HL-60/S4 treated with retinoic acid at 250 ng/mL for 4 days and 3 days (cell line): ENCODE results near the gene RNF151.

Experiments
- in situ Hi-C: fragments of 300-500 bp; cut with MboI; formaldehyde crosslinking; loops from 2 replicates; pipeline ENCODE4 v1.7.0; 2022; ENCODE audit warnings: low sequenced_read_pairs

Gene RNF151

DNA sequence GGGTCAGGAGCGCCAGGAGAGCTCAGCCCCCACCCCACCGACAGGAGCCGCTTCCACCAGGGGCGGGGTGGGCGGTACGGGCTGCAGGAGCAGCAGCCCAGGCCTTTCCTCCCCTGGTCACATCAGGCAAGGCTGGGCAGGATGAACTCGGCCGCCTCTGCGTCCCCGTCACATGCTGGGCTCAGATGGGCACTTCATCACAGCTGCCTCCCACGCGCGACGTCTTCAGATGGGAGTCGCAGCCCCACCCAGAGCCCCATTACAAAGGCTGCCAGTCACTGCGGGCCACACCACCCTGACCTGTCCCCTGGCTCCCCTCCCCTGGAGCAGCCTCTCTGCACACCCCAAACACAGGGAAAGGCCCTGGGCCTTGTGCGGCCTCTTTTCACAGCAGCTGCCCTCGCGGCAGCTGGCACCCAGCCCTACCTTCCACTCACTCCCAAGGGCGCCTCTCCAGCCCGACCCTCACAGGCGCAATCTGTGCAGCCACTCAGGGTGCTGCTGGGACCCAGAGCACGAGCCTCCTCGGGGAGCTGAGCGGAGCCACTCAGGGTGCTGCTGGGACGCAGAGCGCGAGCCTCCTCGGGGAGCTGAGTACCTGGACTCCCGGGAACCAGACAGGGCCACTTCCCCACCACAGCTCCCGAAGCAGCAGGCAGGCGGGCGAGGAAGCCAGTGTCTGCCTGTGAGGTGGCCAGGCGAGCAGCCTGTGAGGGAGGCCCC is 38.3 kb downstream of the RNF151 start:
- in situ Hi-C loops, result loop anchor here (25.0 kb wide), 1 partner anchor 482 kb away; the partner anchor contains the start of gene TBC1D24

DNA sequence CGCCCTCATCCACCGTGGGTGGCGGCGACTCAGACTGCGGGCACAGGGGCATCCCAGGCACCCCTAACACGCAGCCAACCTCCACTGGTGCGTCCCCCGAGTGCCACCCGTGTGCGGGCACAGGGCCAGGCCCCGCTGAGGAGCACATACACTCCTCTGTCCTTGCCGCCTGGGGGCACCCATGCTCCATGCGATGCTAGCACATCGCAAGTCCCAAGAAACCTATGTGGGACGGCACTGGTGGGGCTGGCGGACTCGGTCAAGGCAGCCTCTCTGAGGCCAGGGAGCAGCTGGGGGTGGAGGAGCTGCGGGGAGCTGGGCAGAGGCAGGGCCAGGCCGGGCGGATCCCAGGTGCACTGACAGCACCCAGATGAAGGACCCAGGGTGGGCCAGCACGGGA is 39.0 kb downstream of the RNF151 start:
- in situ Hi-C loops, result loop anchor here (25.0 kb wide), 1 partner anchor 482 kb away; the partner anchor contains the start of gene TBC1D24

- in situ Hi-C loops, result loop anchor here (25.0 kb wide), 1 partner anchor 481 kb away; the partner anchor contains the start of gene TBC1D24
Measured at GRCh38 chr16:2006317-2006716, 39.7 kb downstream of the RNF151 start.

GRCh38 chr16:2007081-2007836 is 40.6 kb downstream of the RNF151 start:
- in situ Hi-C loops, result loop anchor here (25.0 kb wide), 1 partner anchor 480 kb away; the partner anchor contains the start of gene TBC1D24

DNA sequence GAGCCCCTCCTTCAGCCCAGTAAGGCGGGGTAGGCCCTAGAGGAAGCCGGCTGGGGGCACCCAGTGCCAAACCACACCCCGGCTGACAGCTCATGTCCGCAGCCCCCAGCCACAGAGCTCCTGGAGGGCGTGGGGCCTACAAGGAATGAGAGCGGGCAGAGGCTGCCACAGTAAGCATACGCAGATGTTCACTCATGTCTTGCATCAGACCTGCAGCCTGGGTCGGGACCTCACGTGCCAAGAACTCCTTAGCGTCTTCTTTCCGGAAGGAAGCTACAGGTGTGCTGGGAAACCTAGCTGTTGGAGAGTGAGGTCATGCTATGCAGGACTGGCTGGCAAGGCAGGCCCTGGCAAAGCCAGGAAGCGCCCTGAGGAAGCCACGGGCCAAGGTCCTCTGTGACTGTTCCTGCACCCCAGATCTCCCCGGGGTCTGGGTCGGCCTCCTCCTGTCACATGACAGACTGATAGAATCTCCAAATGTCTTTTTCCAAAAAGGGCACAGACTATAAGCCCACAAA is 41.4 kb downstream of the RNF151 start:
- in situ Hi-C loops, result loop anchor here (25.0 kb wide), 1 partner anchor 479 kb away; the partner anchor contains the start of gene TBC1D24

DNA sequence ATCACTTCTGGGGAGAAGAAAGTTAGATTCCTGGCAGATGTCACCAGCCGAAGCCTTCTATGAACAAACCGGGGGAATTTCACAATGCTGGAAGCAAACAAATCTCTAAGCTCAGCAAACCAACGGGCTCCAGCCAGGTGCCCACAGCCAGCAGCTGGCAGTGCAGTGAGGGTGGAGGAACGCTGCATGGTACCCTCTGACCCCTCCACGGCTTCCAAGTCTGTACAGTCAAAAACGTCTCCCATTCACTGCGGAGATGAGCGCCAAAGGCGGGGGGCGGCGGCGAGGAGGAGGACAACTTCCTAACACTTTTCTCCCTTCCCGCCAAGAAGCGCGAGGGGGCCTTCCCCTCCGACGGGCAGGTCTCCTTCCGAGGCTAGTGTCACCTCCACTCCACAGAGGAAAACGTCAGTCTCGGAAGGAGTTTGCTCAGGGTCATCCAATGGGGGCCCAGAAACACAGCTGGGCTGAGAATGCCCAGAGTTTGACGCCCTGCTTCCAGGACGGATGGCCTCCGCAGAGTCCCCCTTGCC is 42.0 kb downstream of the RNF151 start:
- in situ Hi-C loops, result loop anchor here (25.0 kb wide), 1 partner anchor 479 kb away; the partner anchor contains the start of gene TBC1D24

DNA sequence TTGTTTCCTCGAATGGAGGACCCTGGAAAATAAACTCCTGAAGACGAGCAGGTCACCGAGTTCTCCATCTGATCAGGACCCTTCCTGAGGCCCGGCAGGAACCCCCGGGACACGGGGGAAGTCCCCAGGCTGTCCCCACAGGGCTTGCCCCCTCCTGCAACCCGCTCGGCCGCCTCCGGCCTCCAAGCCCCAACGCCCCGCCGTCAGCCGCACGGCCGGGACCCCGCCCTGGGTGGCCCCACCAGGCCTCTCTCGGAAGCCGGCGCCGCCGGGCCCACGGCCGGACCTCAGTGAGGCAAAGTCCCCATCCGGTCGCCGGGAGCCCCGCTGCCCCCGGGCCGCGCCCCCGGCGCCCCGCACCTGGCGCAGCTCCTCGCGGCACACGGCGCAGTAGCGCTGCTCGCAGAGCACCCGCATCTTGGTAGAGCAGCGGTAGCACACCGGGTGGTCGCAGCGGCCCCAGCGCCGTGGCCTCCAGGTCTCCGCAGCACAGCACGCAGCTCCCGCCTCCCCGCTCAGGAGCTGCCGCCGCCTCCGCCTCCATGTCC is 42.6 kb downstream of the RNF151 start:
- in situ Hi-C loops, result loop anchor here (25.0 kb wide), 1 partner anchor 478 kb away; the partner anchor contains the start of gene TBC1D24

DNA sequence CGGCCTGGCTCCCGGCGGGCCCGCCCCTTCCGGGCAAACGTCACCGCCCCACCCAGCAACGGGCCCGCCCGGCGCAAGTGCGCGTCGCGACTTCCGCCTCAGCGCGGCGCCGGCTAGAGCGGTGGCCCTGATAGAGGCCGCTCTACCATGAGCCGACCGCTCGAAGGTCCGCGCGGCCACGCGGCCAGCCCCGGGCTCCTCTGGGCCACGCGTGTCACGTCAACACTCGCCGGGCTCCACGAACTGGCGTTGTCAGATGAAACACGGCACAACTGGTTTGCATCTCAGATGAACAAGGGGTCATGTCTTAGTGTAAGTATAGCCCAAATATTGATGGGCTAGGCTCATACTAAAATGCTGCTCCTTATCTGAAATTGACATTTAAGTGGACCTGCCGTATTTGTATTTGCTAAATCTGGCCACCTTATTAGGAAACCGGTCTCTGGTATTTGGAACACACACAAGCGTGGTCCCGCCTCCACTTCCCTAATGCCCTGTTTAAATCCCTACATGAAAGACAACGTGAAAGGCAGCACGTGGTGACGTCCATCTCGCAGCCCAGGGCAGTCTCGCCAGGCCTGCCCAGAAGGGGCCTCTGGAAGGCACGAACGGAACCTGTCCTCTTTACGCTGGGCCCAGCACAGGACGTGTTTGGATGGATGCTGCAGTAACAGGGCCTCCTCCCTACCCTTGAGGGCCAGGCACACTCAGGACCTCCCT is 43.3 kb downstream of the RNF151 start, which contains the start of gene ZNF598:
Gene ZNF598, minus strand, starts transcription at position 31 of the 720 bp plus-strand sequence.
- in situ Hi-C loops, result loop anchor here (25.0 kb wide), 1 partner anchor 477 kb away; the partner anchor contains the start of gene TBC1D24

DNA sequence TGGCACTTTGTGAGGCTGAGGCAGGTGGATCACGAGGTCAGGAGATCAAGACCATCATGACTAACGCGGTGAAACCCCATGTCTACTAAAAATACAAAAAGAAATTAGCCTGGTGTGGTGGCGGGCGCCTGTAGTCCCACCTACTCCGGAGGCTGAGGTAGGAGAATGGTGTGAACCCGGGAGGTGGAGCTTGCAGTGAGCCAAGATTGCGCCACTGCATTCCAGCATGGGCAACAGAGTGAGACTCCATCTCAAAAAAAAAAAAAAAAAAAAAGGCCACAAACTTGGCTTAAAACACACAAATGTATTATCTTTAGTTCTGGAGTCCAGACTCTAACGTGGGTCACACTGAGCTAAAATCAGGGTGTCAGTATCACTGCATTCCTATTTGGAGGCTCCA is 45.1 kb downstream of the RNF151 start:
- in situ Hi-C loops, result loop anchor here (25.0 kb wide), 1 partner anchor 476 kb away; the partner anchor contains the start of gene TBC1D24

GRCh38 chr16:2013527-2013926 is 46.9 kb downstream of the RNF151 start:
- in situ Hi-C loops, result loop anchor here (25.0 kb wide), 1 partner anchor 474 kb away; the partner anchor contains the start of gene TBC1D24

GRCh38 chr16:2015117-2015946 is 48.7 kb downstream of the RNF151 start:
- in situ Hi-C loops, result loop anchor here (25.0 kb wide), 1 partner anchor 472 kb away; the partner anchor contains the start of gene TBC1D24

- in situ Hi-C loops, result loop anchor here (25.0 kb wide), 1 partner anchor 471 kb away; the partner anchor contains the start of gene TBC1D24
Measured at GRCh38 chr16:2015947-2016208, 49.2 kb downstream of the RNF151 start.

DNA sequence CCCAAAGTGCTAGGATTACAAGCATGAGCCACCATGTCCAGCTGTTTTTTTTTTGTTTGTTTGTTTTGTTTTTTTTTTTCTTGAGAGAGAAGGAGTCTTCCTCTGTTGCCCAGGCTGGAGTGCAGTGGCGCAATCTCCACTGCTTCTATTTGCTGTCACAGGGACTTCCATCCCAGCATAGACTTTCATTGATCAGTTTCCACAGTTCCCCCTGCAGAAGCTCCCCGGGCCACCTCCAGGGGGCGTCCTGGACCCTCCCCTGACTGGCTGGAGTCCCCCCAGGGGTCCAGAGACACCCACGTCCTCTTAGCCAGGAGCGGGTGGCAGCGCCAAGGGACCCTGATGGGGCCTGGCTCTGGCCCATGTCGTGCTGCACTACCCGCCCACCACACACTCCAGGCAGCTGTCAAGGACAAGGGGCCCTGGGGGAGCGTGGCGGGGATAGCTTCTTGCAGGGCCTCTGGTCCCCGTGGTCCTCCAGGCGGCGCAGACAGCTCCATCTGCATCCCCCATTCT is 49.8 kb downstream of the RNF151 start:
- in situ Hi-C loops, result loop anchor here (25.0 kb wide), 1 partner anchor 471 kb away; the partner anchor contains the start of gene TBC1D24
